Karpas-422 (cell line): Measurements from ENCODE around the gene KRTAP20-3. TPM values are rescaled to one million over a fixed set of nuclear protein-coding genes. Genes with fewer than 3 reads are reported as not detected.

Experiments
- DNase-seq: peaks from one replicate; pipeline ENCODE4 v3.0.0-alpha.2; 2015
- H2AFZ ChIP-seq: fragments of 200-600 bp; sonication (generic); 2 replicates; pipeline ENCODE4 v1.6.1; 2014; ENCODE audit warnings: antibody characterized with exemption, low read length, mixed read lengths
- H3K27ac ChIP-seq: fragments of 200-600 bp; sonication (generic); 2 replicates; pipeline ENCODE4 v1.5.1; 2014; ENCODE audit warnings: mild to moderate bottlenecking, low read length, moderate library complexity
- H3K27me3 ChIP-seq: fragments of 200-600 bp; sonication (generic); 2 replicates; pipeline ENCODE4 v1.6.1; 2014; ENCODE audit warnings: low read length, mixed read lengths
- H3K36me3 ChIP-seq: fragments of 200-600 bp; sonication (generic); 2 replicates; pipeline ENCODE4 v1.6.1; 2014; ENCODE audit warnings: low read length, mixed read lengths; ENCODE audit not compliant: insufficient read depth
- H3K4me1 ChIP-seq: fragments of 200-600 bp; sonication (generic); 2 replicates; pipeline ENCODE4 v1.6.1; 2014; ENCODE audit warnings: mild to moderate bottlenecking, low read length, mixed read lengths
- H3K4me2 ChIP-seq: fragments of 200-600 bp; sonication (generic); 2 replicates; pipeline ENCODE4 v1.6.1; 2014; ENCODE audit warnings: low read length, low read depth, mild to moderate bottlenecking; ENCODE audit not compliant: poor library complexity, severe bottlenecking
- H3K4me3 ChIP-seq: fragments of 200-600 bp; sonication (generic); 2 replicates; pipeline ENCODE4 v1.5.1; 2014; ENCODE audit warnings: mild to moderate bottlenecking, antibody characterized with exemption, low read length, mixed read lengths
- H3K79me2 ChIP-seq: fragments of 200-600 bp; sonication (generic); 2 replicates; pipeline ENCODE4 v1.6.1; 2014; ENCODE audit warnings: mild to moderate bottlenecking, low read length, mixed read lengths
- H3K9ac ChIP-seq: fragments of 200-600 bp; sonication (generic); 2 replicates; pipeline ENCODE4 v1.6.0; 2014; ENCODE audit warnings: low read length
- H3K9me2 ChIP-seq: fragments of 200-600 bp; sonication (generic), shearing (Covaris generic); replicated peaks from 2 replicates; pipeline ENCODE4 v1.6.0; 2014; ENCODE audit warnings: mild to moderate bottlenecking, low read length, moderate library complexity; ENCODE audit not compliant: insufficient read depth
- H3K9me3 ChIP-seq: fragments of 300-700, 200-600 bp; sonication (generic); 2 replicates; pipeline ENCODE4 v1.6.1; 2014; ENCODE audit warnings: low read length, mixed read lengths
- H4K20me1 ChIP-seq: fragments of 200-600 bp; sonication (generic); 2 replicates; pipeline ENCODE4 v1.6.1; 2014; ENCODE audit warnings: mild to moderate bottlenecking, antibody characterized with exemption, low read length, low read depth; ENCODE audit not compliant: insufficient read depth
- total RNA-seq: library from RNA; depleted of rRNA; stranded (reverse); fragments of >200 nt; shearing (Covaris generic); gene quantifications from 2 replicates; pipeline ENCODE4 v1.2.3, GENCODE V29; 2014; ENCODE audit warnings: low replicate concordance

Gene KRTAP20-3
- total RNA-seq, 1 experiment from 2014 or later: not detected

- peaks cover 21% of the 10 kb centered on the region for H3K9me3 ChIP-seq
- no peak overlapping the region for H2AFZ ChIP-seq
- no peak overlapping the region for H3K27ac ChIP-seq
- no peaks in the 10 kb centered on the region for H3K79me2 ChIP-seq
- H3K36me3 ChIP-seq: no peaks in the 10 kb centered on the region
- H3K9me2 ChIP-seq: no peaks in the 10 kb centered on the region
- no peak for DNase-seq
- H4K20me1 ChIP-seq: no peaks in the 10 kb centered on the region
- H3K9ac ChIP-seq: no peak overlapping the region
- no peaks in the 10 kb centered on the region for H3K4me1 ChIP-seq
- H3K4me3 ChIP-seq: no peak overlapping the region
- no peaks in the 10 kb centered on the region for H3K27me3 ChIP-seq
- no peak overlapping the region for H3K4me2 ChIP-seq
Measured at GRCh38 chr21:30646904-30647414, 4.3 kb downstream of the KRTAP20-3 start.

GRCh38 chr21:30652891-30653290, 10.2 kb downstream of the KRTAP20-3 start:
- no peak overlapping the region for H3K27ac ChIP-seq
- H3K27me3 ChIP-seq: no peaks in the 10 kb centered on the region
- no peak overlapping the region for H3K4me2 ChIP-seq
- H3K4me1 ChIP-seq: no peaks in the 10 kb centered on the region
- H3K9ac ChIP-seq: no peak overlapping the region
- no peaks in the 10 kb centered on the region for H3K79me2 ChIP-seq
- H3K9me3 ChIP-seq: peaks cover 4% of the 10 kb centered on the region; the same call in 1 of the 2 replicates
- H4K20me1 ChIP-seq: no peaks in the 10 kb centered on the region
- no peak overlapping the region for H2AFZ ChIP-seq
- no peak overlapping the region for H3K4me3 ChIP-seq
- no peak for DNase-seq
- H3K9me2 ChIP-seq: no peaks in the 10 kb centered on the region
- no peaks in the 10 kb centered on the region for H3K36me3 ChIP-seq

- Histone ChIP-seq H2AFZ (no peak overlapping the region), H3K9ac (no peak overlapping the region), H3K4me3 (no peak overlapping the region), H3K36me3 (no peaks in the 10 kb centered on the region), H3K27me3 (no peaks in the 10 kb centered on the region), H4K20me1 (no peaks in the 10 kb centered on the region), H3K9me3 (peaks cover 17% of the 10 kb centered on the region), H3K79me2 (no peaks in the 10 kb centered on the region), H3K27ac (no peak overlapping the region), H3K9me2 (no peaks in the 10 kb centered on the region), H3K4me2 (no peak overlapping the region), H3K4me1 (no peaks in the 10 kb centered on the region)
- DNase-seq: no peak
Measured at GRCh38 chr21:30668776-30669175, 26.1 kb downstream of the KRTAP20-3 start.

GRCh38 chr21:30672985-30673650, 30.5 kb downstream of the KRTAP20-3 start:
- H3K4me1 ChIP-seq: no peaks in the 10 kb centered on the region
- no peaks in the 10 kb centered on the region for H3K79me2 ChIP-seq

GRCh38 chr21:30674312-30674711, 31.6 kb downstream of the KRTAP20-3 start:
- Histone ChIP-seq H3K4me2 (no peak overlapping the region), H3K9ac (no peak overlapping the region), H2AFZ (no peak overlapping the region), H3K4me1 (no peaks in the 10 kb centered on the region), H3K9me2 (no peaks in the 10 kb centered on the region), H4K20me1 (no peaks in the 10 kb centered on the region), H3K27ac (no peak overlapping the region), H3K27me3 (no peaks in the 10 kb centered on the region), H3K4me3 (no peak overlapping the region), H3K36me3 (no peaks in the 10 kb centered on the region), H3K79me2 (no peaks in the 10 kb centered on the region), H3K9me3 (peaks cover 21% of the 10 kb centered on the region)
- DNase-seq: no peak

More at GRCh38 chr21:30672985-30673650, 30.5 kb downstream of the KRTAP20-3 start:
- H3K9ac ChIP-seq: no peak overlapping the region
- H2AFZ ChIP-seq: no peak overlapping the region
- peaks cover 21% of the 10 kb centered on the region for H3K9me3 ChIP-seq
- H3K36me3 ChIP-seq: no peaks in the 10 kb centered on the region
- no peak overlapping the region for H3K27ac ChIP-seq
- no peaks in the 10 kb centered on the region for H4K20me1 ChIP-seq
- H3K4me2 ChIP-seq: no peak overlapping the region
- no peak overlapping the region for H3K4me3 ChIP-seq
- H3K9me2 ChIP-seq: no peaks in the 10 kb centered on the region
- no peak for DNase-seq
- H3K27me3 ChIP-seq: no peaks in the 10 kb centered on the region

GRCh38 chr21:30676737-30677136, 34.1 kb downstream of the KRTAP20-3 start:
- no peaks in the 10 kb centered on the region for H3K27me3 ChIP-seq
- H3K9me3 ChIP-seq: peaks cover 17% of the 10 kb centered on the region

GRCh38 chr21:30680586-30680985, 37.9 kb downstream of the KRTAP20-3 start:
- no peaks in the 10 kb centered on the region for H3K36me3 ChIP-seq
- H3K9me2 ChIP-seq: no peaks in the 10 kb centered on the region
- H3K4me1 ChIP-seq: no peaks in the 10 kb centered on the region
- no peak overlapping the region for H3K27ac ChIP-seq
- no peak overlapping the region for H3K4me2 ChIP-seq
- H3K4me3 ChIP-seq: no peak overlapping the region
- no peak overlapping the region for H3K9ac ChIP-seq
- H3K79me2 ChIP-seq: no peaks in the 10 kb centered on the region
- no peak for DNase-seq
- H3K27me3 ChIP-seq: no peaks in the 10 kb centered on the region
- peaks cover 9% of the 10 kb centered on the region; the same call in 1 of the 2 replicates for H3K9me3 ChIP-seq
- H4K20me1 ChIP-seq: no peaks in the 10 kb centered on the region
- H2AFZ ChIP-seq: no peak overlapping the region

More at GRCh38 chr21:30676737-30677136, 34.1 kb downstream of the KRTAP20-3 start:
- H3K79me2 ChIP-seq: no peaks in the 10 kb centered on the region
- no peak overlapping the region for H3K27ac ChIP-seq
- no peaks in the 10 kb centered on the region for H4K20me1 ChIP-seq
- H3K9ac ChIP-seq: no peak overlapping the region
- no peak for DNase-seq
- H3K4me3 ChIP-seq: no peak overlapping the region
- no peaks in the 10 kb centered on the region for H3K9me2 ChIP-seq
- no peaks in the 10 kb centered on the region for H3K4me1 ChIP-seq
- H2AFZ ChIP-seq: no peak overlapping the region
- H3K36me3 ChIP-seq: no peaks in the 10 kb centered on the region
- no peak overlapping the region for H3K4me2 ChIP-seq

GRCh38 chr21:30684506-30684905, 41.8 kb downstream of the KRTAP20-3 start:
- H3K36me3 ChIP-seq: no peaks in the 10 kb centered on the region
- no peak overlapping the region for H3K4me3 ChIP-seq
- no peak overlapping the region for H3K9ac ChIP-seq
- H3K9me3 ChIP-seq: no peaks in the 10 kb centered on the region; the same call in 1 of the 2 replicates
- no peaks in the 10 kb centered on the region for H3K79me2 ChIP-seq
- no peak overlapping the region for H2AFZ ChIP-seq
- no peaks in the 10 kb centered on the region for H4K20me1 ChIP-seq
- H3K9me2 ChIP-seq: no peaks in the 10 kb centered on the region
- no peaks in the 10 kb centered on the region for H3K4me1 ChIP-seq
- H3K27ac ChIP-seq: no peak overlapping the region
- H3K4me2 ChIP-seq: no peak overlapping the region
- no peaks in the 10 kb centered on the region for H3K27me3 ChIP-seq
- DNase-seq: no peak
